LHCN-M2 (cell line): ENCODE measurements around the gene CRYBA4. TPM values are rescaled to one million over a fixed set of nuclear protein-coding genes. Genes with fewer than 3 reads are reported as not detected.

ENCODE experiments used
- DNase-seq: peaks from one replicate; pipeline ENCODE4 v3.0.0-alpha.2; 2012; ENCODE audit warnings: low read depth
- polyA plus RNA-seq: library from polyadenylated mRNA; unstranded; fragments of >200 nt; gene quantifications from one replicate; pipeline ENCODE4 v1.2.1, GENCODE V29; 2012; ENCODE audit warnings: missing spikeins
- total RNA-seq: library from RNA; depleted of rRNA; stranded (reverse); fragments of >200 nt; gene quantifications from 2 replicates; pipeline ENCODE4 v1.2.3, GENCODE V29; 2014; rRNA removed

CRYBA4 gene
- total RNA-seq = not detected in 2 replicates
- not detected for polyA plus RNA-seq

DNA sequence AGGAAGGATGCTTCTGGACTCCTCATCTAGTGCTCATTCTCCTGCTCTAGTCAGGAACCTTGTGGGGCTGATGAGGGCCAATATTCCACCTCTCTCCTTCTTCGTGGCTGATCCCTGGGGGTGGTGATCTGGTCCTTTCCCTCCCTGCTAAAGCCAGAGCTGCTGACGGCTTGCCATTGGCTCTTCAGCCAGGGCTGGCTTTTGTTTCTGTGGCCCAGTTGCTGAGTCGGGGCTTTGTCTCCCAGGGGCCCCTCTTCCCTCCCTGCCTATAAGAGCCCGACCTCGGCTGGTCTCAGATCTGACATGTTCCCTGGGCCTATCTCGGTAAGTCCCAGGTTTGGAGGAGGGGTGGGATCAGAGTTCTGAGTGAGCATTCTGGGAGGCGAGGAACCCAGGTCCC is at the start of gene CRYBA4:
CRYBA4 (plus strand) TSS at position 301 of the 400 bp plus-strand sequence. CDS start 634 bp downstream, outside the sequence.
- DNase-seq = no peak

DNA sequence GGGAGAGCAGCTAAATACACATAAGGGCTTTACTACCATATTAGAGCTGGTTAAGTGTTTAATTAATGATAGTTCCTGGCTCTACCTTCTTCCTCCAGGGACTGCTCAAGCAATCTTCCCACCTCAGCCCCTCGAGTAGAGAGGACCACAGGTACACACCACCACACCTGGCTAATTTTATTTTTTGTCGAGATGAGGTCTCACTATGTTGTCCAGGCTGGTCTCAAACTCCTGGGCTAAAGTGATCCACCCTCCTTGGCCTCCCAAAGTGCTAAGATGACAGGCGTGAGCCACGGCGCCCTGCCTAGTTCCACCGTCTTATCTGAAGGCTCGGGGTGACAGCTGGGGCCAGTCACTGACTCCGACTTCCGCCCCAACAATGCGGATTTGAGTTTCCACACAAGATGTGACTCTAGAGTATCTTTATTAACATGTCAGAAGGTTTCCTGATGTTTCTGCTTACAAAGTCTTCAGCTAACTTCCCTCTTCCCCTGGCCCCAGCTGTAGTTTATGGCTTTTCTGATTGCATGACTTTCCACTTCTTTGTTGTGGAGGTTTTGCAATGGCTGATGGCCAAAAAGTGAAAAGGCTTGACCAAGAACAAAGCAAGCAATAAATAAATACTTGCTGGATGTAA is 48.6 kb upstream of the CRYBA4 start:
- DNase-seq = no peak

DNA sequence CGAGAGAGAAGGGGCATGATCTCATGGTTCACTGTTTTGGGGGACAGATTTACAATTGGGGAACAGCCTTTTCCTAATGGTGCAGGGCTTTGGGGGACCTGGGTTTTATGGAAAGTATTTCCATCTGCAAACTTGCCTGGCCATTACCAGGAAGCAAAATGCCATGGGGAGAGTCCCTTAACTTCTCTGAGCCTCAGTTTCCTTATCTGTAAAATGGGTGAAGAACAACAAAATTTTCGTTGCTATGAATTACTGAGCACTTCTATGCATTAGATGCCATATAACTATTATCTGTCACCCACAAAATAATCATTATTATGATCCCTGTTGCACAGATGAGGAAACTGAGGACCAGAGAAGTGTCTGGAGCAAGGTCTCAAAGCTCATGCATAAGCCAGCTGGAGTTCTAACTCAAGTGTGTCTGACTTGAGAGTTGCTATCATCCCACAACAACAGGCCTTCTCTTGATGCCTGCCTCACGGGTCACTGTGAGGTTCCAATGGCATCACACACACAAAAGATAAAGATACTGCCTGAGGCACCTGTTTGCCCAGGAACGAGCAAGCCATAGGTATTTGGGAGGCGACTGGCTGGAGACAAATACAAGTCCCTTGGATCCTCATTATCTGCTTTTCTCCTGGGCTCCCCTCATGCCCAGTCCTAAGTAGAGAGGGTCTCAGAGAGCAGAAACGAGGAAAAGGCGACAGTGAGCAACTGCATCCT is 47.6 kb upstream of the CRYBA4 start:
- DNase-seq = no peak

DNA sequence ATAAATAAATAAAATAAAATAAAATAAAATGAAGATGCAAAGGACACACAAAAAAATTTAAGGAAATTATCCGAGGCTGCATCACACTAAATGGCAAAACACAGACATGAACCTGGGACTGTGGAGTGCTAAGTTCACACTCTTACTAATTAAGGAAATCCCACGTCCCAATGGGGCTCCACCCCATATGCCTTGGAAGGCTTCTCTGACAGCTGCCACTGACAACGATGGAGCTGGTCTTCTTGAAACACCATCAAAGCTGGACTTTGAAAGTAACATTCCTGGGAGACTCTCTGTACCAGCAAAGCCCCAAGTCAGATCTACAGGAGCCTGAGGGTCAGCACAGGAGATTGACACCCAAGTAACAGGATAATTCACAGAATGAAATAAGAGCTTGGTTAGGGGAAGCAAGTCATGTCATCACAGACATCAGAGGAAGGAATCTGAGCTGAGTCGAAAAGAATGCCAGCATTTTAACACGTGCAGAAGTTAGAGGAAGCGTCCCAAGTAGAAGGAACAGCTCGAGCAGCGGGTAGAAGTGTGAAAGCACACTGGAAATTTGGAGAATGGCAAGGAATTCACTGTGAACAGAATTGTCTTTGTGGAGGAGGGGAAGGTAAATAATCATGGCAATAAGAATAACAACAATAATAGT is 45.6 kb upstream of the CRYBA4 start:
- DNase-seq = no peak

DNA sequence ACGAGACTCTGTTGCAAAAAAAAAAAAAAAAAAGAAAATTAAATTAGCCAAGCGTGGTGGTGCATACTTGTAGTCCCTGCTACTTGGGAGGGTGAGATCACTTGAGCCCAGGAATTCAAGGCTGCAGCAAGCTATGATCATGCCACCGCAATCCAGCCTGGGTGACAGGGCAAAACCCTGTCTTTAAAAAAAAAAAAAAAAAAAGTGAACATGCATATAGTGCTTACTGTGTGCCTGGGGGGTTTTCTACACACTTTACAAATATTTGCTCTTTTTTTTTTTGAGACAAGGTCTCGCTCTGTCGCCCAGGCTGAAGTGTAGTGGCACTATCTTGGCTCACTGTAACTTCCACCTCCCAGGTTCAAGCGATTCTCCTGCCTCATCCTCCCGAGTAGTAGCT is 44.7 kb upstream of the CRYBA4 start:
- no peak for DNase-seq

DNA sequence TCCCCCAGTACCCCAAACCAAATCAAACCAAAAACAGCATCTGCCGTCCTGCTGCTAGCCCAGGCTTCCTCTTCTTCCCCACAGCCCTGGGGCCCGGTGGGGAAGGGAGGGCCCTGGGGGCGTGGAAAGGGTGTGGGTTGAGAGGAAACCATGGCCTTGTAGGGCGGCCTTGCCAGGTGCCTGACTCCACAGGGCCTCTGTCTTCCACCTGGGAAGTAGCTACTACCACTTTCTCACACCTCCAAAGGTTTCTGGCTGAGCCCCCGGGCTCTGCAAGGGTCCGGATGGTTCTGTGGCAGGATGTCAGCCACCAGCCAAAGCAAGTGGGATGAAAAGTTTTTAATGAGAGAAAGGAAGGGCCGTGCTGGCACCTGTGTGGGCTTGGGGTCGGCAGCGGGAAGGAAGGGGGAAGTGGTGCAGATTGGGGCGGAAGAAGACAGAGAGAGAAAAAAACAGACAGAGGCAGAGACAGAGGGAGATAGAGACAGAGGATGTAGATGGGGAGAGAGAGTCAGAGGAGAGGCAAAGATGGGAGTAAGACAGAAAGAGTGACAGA is 42.4 kb upstream of the CRYBA4 start:
- no peak for DNase-seq

DNA sequence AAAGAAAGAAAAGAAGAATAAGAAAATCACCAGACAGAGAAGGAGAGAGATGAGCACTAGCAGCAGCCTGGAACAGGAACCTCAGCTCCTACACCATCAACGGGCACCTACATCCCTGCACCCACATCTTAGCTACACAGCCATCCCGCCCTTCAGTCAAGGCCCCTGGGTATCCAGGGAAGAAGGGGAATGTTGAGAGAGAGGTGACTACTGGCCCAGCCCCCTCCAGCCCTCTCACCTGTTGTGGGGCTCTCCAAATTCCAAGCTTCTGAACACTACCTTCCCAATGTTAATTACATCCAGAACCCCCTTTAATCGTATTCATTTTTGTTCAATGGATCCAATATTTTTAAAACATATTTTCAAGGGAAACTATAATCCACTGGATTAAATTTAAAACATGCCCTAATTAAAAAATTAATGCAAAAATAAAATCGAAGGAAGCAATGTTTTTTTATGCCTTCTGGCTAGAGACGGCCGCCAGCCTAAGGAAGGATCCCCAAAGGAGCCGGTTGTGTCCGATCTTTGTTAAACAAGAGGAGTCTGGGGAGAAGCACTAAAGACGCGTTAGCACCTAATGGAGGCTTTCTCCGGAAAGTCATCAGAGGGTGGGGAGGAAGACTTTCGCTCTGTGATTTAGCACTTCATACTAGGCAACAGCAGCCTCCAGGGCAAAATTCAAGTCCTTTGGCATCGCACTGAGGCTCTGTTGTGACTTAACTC is 41.4 kb upstream of the CRYBA4 start:
- DNase-seq = no peak

DNA sequence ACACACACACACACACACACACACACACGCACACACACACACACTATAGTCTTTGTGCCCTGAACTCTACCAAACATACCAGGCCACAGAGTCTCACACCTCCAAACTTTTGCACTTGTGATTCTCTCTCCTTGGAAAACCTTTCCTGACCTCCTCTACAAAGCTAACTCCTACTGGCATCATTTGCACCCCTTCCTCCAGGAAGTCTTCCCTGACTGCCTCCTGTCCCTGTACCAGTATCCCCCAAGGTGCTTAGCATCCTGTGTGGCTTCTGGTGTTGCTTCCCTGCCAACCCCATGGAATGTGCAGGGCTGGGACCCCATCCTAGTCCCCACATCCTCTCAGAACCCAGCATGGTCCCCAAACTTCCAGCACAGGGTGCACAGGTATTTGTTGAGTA is 40.7 kb upstream of the CRYBA4 start:
- no peak for DNase-seq

DNA sequence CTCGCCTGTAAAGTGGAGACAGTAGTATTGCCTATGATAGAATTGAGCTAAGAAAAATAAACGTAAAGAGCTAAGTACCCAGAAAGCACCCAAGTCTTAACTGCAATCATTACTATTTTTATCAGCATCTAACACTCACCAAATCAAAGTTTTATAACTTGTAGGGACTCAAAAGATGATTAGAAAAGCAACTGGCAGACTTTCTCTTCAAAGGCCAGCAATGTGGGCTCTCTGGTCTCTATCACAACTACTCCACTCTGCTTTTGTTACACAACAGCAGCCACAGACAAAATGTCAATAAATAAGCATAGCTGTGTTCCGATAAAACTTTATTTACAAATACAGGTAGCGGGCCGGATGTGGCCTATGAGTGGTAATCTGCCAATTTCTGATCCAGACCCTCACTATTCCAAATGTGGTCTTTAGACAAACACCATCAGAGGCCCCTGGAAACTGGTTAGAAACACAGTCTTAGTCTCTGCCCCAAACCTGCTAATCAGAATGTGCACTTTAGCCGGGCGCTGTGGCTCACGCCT is 40.1 kb upstream of the CRYBA4 start:
- DNase-seq = no peak

DNA sequence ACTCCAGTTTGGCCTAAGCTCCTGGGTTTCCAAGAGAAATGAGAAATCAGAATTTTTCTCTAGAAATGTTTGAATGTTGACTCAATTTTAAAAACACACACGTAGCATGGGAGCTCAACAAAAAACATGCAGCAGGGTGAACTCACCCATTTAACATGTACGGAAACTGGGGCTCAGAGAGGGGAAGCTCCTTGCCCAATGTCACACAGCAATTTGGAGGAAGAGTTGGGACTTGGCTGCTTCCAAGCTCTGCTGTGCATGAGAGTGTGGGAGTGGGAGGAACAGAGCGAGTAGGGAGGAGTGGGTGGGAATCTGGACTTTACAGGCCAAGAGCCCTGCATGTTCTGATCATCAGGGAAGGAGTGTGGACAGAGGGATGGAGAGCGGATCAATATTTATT is 37.8 kb upstream of the CRYBA4 start:
- DNase-seq = no peak

DNA sequence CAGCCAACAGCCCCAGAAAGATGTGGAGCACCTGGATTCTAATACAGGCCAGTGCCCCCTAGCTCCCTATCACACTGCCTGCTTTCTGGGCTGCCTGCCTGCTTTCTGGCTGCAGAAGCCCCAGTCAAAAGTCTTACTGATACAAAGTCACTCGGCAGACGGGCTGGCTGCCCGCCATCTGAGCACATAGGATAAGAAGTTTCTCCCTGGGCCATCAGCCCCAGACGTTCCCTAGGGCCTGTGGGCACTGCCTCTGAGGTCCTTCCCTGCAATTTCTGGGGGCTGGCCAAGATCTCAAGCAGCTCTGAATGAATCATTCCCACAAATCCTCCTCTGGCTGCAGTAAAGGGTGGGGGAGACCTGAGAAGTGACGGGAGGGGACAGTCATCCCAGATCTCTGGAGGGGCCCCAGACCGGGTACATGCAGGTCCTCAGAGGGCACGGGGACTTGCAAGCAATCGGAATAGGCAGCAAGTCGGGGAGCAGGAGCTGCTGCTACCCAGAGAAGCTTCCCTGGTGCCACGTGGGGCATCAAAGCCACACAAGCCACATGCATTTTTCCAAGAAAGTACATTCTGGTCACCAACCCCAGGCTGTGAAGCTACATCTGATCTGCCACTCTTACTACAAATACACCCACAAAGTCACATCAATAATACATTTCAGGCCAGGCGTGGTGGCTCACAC is 36.5 kb upstream of the CRYBA4 start:
- peak; percentile 85 for DNase-seq

DNA sequence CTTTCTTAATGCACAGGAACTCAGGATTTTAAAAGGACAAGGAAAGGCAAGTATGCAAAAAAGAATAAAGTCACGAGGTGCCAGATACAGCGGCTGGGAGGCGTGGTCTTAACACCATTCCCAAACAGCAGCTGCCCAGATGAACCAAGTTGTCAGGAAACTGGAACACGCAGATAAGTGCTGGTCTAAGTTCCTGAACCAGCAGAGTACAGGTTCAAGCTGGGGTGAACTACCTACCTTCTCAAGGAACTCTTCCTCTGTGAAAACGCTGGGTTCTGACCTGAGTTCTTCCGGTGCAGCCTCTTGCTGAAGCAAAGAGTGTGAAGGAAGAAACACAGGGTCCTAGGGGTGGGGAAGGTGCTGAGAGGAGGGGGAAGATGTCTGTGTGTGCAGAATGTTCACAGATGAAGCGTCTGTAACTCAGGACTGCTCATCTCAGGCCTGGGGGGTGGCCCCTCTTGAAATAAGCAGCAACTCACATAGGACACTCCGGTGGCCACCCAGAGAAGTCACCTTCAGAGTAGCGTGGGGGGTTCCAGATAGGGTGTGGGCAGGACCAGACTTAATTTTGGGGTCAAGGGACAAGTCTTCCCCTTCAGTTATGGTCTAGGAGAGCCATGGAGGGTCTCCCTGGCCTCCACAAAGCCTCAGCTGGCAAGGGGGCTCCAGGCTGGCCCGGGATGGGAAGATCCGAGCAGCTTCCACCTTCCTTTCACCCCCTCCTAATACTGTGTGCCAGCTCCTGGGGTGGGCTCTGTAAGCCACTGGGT is 35.0 kb upstream of the CRYBA4 start:
- DNase-seq = no peak

DNA sequence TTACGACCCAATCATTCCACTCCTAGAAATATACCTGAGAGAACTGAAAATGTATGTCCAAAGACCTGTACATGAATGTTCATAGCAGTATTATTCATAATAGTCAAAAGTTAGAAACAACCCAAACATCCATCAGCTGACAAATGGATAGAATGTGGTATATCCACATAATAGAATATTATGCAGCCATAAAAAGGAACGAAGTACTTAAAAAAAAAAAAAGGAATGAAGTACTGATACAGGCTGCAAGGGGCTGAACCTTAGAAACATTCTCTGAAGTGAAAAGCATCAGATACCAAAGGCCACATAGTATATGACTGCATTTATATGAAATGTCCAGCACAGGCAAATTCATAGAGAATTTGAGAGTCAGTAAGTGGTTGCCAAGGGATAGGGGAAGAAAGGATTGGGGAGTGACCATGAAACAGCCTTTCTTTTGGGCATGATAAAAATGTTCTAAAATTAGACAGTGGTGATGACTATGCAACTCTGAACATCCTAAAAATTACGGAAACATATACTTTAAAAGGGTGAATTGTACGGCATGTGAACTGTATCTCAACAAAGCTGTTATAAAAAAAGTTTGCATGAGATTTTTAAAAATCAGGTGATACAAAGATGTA is 33.7 kb upstream of the CRYBA4 start:
- no peak for DNase-seq

DNA sequence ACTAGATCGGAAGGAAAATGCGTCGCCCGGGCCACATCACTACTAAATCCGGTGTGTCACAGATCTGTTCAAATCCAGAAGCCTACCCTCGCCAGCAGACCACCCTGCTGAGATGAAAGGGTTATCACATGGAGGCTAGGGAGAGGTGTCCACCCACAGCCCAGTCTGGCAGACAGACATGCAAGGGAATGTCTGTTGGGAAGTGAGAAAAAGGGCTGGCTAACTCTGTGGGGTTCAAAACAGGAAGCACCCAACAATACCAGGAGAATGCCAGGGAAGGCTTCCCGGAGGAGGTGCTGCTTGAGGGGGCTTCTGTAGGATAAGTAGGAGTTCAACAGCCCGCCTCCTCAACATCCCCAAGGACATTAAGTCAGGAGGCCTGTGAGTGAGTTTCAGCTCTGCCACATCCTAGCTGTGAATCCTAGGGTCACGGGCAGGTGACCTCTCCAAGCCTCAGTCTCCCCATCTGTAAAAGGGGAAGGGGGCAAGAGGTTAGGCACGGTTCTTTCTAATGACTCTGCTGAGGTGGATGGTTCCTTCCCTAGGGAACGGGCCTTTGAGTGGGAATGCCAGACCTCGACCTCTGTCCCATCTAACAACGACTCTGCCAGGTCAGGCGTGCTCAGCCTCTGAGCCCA is 32.9 kb upstream of the CRYBA4 start:
- DNase-seq = no peak

DNA sequence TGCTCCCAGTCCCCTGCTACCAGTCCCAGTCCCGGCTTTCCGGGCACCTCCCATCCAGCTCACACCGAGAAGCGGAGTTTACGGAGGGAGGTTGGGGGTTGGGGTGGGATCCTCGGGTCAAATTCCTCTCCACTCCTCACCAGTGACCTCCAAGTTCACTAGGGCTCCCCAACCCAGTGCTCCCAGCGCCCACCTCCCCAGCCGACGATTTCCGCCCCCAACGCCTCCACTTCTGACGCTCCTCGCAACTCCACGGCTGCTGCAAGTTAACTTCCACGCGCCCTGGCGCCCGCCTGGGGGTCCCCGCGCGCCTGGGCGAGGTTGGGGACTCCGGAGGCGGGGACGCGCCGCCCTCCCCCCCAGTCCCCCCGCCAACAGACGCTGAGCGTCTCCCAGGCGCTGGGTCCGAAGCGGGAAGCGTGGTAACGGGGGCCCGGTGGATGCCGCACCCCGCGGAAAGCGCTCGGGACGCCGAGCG is 32.4 kb upstream of the CRYBA4 start:
- DNase-seq = no peak

DNA sequence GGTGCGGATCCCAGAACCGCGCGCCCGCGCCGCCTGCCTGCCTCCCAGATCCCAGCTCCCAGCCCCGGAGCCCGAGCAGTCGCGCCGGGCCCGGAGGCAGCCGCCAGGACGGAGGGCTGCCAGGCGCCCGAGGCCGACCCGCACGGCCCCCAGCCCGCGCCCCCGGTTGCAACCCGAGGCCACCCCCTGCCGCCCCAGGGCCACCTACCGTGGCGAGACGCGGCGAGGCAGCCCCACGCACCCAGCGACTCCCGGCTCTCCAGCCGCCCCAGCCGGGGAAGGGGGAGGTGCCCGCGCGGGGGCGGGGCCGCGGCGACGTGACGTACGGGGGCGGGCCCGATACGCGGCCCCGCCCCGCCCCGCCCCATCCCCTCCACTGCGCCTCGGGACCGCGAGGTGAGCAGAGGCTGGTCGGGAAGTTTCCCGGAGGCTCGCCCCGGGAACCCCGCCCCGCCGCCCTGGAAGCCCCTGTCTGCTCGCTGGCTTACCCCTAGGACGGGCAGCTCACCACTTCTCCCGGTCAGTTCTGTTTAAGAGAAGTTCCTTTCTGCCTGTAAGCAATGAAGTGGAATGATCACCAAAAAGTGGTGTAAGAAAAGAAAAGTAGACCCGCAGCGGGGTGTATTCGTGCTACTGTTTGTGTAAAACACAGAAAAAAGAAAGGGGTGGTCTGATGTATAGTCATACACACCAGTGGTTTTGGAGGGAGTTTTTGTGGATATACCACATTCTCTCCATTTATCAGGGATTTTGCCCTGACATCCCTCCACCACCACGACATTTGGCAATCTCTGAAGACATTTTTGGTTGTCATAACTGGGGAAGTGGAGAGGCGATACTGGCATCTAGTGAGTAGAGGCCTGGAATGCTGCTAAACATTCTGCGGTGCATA is 31.7 kb upstream of the CRYBA4 start, which contains the start of gene TPST2:
TPST2 (minus strand) TSS at position 288 of the 892 bp plus-strand sequence. CDS start 48,502 bp downstream, outside the sequence.
- peak; percentile 69 for DNase-seq

DNA sequence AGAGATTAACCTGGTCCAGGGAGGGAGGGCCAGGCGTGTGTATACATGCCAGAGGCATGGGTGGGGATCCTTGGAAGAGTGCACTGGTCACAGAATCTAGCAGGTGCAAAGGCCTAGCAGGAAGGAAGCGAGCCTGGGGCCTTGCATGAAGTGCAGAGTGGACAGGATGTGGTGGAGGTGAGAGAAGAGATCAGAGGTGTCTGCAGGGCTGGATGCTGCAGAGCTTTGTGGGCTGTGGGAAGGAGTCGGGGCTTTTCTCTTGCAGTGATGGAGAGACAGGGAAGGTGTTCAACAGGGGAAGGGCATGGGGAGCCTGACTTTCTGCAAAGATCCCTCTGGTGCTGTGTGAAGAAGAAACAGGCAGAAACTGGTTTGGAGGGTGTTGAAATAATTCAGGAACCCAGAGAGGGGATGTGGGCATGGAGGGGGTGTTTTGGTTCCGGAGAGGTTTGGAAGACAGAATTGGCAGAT is 29.3 kb upstream of the CRYBA4 start:
- no peak for DNase-seq

DNA sequence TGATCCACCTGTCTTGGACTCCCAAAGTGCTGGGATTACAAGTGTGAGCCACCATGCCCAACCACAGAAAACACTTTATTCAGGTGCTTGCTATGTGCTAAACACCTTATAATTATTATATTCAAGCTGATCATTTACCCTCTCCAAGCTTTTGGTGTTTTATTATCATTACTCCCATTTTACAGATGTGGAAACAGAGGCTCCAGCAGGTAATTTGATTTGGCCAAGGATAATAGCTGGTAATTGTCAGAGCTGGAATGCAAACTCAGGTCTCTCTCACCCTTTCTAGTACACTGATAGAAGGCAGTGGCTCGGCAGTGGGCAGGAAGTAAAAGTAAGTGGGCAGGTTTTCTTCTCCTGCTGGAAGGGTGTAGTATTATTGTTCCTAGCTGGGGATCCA is 28.0 kb upstream of the CRYBA4 start:
- DNase-seq = no peak
